HK-2 (cell line): ENCODE data around the gene GDF15.
A peak's percentile ranks its signal among the peaks of the same experiment; 100 is the strongest.
"Not testable (repeated sequence)": the region's sequence is repeated elsewhere in the genome, so short reads cannot be mapped to it uniquely, and the experiment has no call there.

ENCODE experiments used
- DNase-seq: peaks from one replicate; pipeline ENCODE4 v3.0.0-alpha.2; 2018; ENCODE audit not compliant: unreplicated experiment

Gene GDF15

GRCh38 chr19:18392417-18392816 lies 6.5 kb downstream of the GDF15 start:
- DNase-seq: no peak

- no peak for DNase-seq
Observed at GRCh38 chr19:18392926-18393325, 7.0 kb downstream of the GDF15 start.

GRCh38 chr19:18393836-18394235 lies 7.9 kb downstream of the GDF15 start:
- no peak for DNase-seq

- no peak for DNase-seq
Observed at GRCh38 chr19:18396471-18397241, 10.7 kb downstream of the GDF15 start.

- DNase-seq: no peak
Observed at GRCh38 chr19:18397242-18398202, 11.6 kb downstream of the GDF15 start, which contains the start of gene LRRC25. Gene LRRC25, minus strand, starts transcription at chr19:18397622. Its CDS starts 659 bp downstream, at chr19:18396963.

- DNase-seq: peak; percentile 52
Observed at GRCh38 chr19:18399008-18399407, 13.1 kb downstream of the GDF15 start.

- peak; percentile 82 for DNase-seq
Observed at GRCh38 chr19:18401580-18402112, 15.7 kb downstream of the GDF15 start.

GRCh38 chr19:18402455-18403248 lies 16.7 kb downstream of the GDF15 start:
- DNase-seq: peak; percentile 21

- DNase-seq: not testable (repeated sequence)
Observed at GRCh38 chr19:18405754-18406153, 19.8 kb downstream of the GDF15 start.

GRCh38 chr19:18406749-18407148 lies 20.8 kb downstream of the GDF15 start:
- no peak for DNase-seq

GRCh38 chr19:18408053-18408476 lies 22.1 kb downstream of the GDF15 start:
- DNase-seq: peak; percentile 95

GRCh38 chr19:18412610-18413239 lies 26.8 kb downstream of the GDF15 start:
- no peak for DNase-seq

GRCh38 chr19:18414504-18415177 lies 28.7 kb downstream of the GDF15 start:
- peak; percentile 37 for DNase-seq

GRCh38 chr19:18415178-18415867 lies 29.4 kb downstream of the GDF15 start:
- DNase-seq: no peak

- peak; percentile 88 for DNase-seq
Observed at GRCh38 chr19:18416778-18417249, 30.9 kb downstream of the GDF15 start.

GRCh38 chr19:18417250-18418028 lies 31.5 kb downstream of the GDF15 start:
- peak; percentile 88 for DNase-seq

GRCh38 chr19:18418029-18418482 lies 32.1 kb downstream of the GDF15 start:
- DNase-seq: no peak

GRCh38 chr19:18418483-18419194 lies 32.7 kb downstream of the GDF15 start:
- peak; percentile 39 for DNase-seq
